Stimulated activated CD8-positive, alpha-beta memory T cell treated with anti-CD3 and anti-CD28 coated beads, Interleukin-12 subunit alpha, Interleukin-12 subunit beta, amount 100 ng/mL, for 1 hour (primary cell): Measurements from ENCODE around the gene DEDD.

Experiments used
- DNase-seq: peaks from one replicate; pipeline ENCODE4 v3.0.0-alpha.2; 2020; ENCODE audit warnings: low read depth

Gene DEDD

DNA sequence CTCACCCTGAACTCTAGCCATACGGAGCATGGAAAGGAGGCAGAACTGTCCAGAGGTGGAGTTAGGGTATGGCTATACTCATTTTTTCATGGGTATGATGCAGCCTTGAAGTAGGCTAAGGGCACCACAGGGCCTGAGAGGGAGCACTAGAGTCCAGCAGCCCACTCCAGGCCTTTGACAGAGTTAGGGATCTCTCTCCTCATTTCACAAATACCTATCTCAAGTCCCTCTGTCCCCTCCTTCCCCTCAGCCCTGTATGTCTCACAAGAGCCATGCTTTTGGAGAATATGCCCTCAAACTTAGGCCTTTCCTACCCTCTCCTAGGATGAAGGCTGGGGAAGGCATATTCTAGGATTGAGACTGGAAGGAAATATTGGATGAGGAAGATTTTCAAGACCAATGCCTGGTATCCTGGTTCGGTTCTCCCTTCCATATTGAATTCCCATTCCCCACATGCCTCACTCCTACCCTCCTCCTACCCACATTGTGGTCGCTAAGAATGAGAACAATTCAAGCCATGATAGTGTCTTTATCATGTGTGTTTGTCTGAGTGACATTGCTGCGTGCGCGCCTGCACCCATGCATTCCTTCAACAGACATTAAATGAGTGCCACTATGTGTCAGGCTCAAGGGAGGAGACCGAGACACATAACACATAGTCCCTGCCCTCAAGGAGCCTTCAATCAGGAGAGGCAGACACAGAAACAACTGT is 40.5 kb downstream of the DEDD start:
- DNase-seq, result no peak

DNA sequence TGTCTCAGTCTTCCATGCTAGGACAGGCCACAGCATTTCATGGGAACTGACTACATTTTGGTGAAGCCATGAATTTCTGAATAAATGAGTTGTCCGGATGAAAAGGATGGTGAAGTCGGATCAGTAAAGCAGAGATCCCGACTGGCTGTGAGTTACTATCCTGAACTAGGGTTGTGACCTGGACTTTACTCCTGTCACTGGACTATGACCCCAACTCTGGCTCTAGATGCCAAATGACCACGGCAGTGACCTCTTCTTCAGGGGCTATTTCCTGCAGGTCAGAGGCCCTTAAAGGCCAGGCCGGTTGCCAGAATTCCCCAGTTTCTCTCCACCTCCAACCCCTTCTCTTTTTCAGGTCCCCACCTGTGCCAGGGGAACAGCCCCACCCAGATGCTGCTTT is 41.4 kb downstream of the DEDD start:
- no peak for DNase-seq

DNA sequence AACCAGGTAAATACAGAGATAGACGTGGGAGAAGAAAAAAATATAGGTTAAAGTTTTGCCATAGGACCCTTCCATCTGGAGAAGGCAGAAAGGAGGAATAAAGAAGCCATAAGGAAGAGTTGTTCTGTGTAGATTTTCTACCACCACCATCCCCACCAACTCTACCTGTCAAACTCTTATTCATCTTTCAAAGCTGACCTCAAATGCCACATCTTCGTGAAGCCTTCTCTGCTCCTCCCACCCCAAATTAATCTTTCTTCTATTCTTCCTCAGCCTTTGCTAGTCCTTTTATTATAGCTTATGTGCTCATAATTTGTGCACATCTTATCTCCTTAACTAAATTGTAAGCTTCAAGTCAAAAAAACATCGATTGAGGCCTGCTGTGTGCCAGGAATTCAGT is 41.9 kb downstream of the DEDD start:
- no peak for DNase-seq

DNA sequence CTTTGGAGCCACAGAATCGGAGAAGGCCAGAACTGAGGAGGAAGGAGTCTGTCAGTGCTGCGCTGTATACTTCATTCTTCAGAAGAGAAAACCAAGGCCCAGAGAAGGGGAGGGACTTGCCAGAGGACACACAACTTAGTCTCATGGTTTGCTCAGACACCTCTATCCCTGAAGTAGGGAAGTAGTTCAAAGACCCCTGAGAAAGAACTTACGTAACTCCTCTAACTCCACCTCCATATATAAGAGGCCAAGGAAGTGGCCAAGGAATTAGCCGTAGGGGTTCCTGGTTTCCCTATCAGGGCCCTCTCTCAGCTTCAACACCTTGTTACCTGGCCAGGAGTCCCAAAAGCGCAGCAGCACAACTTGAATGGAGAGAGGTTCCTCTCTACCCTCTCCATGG is 42.5 kb downstream of the DEDD start:
- DNase-seq, result no peak

DNA sequence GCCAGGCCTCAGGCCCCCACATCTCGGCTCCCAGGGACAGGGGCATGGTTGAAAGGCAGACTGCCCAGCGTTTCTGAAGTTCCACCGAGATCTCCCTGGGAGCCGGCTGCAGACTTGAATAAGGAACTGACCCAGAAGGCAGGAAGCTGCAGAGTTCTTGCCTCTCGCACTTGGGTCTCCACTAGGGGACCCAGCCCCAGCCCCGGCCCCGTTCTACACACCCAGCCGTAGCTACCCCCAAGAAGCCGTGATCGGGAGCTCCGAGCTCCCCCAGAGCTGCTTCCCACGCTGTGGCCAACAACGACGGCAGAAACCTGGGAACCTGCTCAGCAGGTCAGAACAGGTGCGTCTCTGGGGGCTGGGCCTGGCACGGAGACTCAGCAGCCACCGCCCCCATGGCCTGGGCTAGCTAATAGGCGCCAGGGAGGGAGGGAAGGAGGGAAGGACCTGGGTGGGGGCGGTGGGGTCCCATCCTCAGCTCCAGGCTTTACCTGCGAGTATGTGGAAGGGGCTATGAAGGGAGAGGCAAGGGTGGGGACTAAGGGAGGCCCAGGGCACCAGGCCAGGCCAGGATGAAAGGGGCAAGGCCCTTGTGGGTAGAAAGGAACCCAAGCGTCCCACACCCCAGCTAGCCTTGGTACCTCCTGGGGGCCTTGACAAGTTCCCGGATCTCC is 43.1 kb downstream of the DEDD start, which contains the start of gene NECTIN4:
TSS of gene NECTIN4 (minus strand) at position 308 of the 674 bp plus-strand sequence. CDS start at position 46, 262 bp downstream.
- DNase-seq, result no peak

DNA sequence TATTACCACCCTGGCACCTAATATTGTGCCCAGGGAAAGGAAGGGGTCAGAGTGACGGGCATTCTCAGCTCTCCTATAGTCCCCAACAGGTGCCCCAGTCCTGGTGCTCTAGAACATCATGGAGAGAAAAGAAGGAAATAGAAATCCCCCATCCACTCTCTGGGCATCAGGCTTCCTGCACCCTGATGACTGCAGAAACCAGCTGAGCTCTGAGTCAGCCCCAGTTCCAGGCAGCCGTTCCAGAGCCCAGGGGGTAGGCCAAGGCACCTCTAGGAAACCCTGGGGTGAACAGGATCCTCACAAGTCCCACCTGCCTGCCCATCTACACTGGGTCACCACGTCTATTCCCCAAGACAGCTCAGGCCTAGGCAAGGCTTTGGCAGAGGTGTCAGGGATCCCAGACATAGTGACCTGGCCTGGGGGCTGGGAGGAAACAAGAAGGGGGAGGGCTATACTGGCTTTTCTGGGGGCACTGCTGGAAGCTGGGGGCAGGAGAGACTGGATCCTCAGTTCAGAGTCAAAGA is 43.8 kb downstream of the DEDD start:
- no peak for DNase-seq

DNA sequence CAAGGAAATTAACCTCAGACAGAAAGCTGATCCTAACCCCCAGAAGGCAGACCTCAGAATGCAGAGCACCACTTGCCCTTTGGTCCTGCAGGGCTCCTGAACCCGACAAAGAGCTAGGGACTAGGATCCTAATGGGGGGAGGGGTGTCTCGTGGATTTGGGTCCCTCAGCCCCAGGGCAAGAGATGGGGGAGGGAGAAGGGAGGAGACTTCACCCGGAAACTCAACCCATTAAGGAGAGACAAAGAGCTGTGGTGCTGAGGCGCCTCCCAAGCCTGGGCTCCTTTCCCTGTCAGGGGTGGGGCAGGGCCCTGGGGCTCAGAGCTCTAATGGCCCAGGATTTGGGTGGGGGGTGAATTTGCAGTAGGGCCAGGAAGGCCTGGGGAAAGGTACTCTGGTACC is 46.0 kb downstream of the DEDD start:
- no peak for DNase-seq

DNA sequence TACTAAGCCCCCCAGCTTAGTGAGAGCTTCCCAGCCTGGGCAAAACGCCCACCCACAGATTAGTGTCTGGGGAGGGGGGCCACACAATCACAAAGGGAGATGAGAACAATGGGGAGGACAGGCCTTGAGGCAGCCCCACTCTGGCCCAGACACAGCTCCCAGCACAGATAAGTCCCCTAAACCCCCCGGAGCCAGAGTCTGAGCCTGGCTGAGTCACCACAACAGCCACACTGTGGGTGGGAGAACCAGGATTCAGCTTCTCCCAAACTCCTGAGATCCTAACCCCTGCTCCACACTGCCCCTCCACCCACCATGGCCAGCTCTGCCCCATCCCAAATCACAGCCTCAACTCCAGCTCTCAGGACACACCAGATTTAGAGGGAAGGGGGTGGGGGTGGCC is 47.3 kb downstream of the DEDD start:
- no peak for DNase-seq

DNA sequence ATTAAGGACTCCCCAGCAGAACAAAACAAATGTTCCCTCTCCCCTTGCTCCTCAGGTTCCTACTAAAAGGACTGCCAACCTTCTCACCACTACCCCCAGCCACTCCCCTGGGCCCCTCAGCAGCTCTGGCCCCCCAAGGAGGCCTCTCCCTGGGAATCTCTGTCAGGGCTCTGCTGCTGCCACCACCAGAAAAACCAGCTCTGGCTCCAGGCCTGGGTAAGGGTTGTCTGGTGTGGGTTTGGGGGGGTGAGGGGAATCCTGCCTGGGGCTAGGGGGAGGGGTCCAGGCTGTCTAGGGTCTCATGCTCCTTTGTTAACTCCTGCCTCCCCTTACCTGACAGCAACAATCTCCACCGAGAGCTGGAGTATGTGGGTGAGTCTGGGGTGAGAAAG is 47.9 kb downstream of the DEDD start:
- no peak for DNase-seq

DNA sequence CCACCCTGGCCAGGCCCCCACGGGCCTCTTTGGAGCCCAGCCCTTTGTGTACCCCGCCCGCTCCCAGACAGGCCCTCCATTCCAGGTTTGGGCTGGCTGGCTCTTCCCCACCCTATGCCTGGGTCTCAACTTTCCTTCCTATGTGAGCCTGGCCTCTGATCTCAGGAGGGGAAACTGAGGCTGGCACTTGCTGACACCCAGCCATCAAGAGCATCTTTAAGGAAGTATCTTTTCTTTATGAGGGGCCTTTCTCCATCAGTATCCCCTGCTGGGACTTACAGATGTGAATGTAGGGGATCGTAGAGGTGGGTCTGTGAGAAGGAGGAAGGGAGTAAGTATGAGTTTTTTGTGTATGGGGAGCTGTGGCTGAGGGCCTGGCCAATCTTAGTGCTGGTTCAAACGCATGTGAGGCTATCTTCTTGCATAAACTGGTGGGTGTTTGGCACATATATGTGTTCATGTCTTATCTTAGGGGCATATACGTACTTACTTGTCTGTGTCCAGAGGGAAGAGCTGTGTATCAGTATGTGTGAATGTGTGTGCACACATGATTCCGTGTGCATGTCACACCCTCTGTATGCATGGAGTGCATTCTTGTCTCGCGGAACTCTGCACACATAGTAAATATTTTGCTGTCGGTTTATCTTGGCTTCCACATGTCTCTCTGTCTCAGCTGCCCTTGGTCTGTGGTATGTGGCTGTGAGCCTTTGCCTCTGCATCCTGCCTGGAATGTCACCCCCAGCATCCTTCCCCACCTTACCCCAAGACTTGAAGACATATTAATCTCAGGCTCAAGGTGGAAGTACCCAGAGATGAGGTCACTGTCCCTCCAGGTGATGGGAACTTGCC is 48.5 kb downstream of the DEDD start:
- no peak for DNase-seq

DNA sequence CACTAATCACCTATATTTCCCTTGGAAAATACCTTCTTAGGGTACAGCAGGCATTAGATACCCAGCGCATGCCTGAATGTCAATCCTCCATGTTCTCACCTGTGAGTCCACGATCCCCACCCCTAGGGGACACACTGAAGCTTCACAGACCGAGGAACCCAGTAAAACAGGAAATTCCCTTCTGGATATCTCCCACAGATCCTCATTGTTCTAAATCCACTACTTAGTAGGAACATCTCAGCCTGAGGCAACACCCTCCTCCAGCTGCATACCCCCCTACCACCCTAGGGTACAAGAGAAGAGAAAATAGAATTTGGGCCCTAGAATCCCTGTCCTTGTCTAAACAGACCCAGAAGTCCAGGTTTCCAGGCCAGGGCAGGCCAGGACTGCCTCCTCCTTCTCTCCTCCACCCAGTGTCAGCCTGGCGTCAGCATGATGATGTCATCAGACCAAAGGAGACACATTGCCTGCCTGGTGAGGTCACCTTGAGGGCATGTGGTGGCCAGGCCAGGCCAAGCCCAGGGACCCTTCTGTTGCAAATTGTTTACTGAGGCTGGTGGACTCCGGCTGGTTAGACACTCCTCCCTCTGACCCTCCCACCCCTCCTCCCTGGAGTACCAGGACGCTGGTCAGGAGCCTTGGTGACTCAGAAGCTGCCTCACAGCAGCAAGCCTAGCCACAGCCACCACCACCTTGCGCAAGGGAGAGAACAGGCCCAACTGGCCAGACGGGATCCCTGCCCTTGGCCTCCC is 49.3 kb downstream of the DEDD start:
- no peak for DNase-seq

DNA sequence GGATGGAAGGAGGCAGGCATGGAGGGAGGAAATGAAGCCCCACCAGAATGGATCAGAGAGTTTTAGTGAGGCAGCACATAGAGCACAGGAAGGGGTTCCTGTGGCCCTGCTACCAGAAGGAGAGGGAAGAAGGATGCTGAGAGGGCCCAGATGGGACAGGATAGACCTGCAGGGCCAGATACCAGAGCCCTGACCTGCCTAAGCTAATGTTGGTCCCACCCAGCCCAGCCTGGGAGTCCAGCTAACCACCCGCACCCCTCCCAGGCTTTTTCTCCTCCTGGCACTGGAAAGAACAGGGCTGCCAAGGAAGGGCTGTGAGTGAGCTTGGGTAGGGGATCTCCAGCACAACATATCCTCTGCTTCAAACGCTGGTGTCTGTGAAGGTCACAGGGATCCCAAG is 50.0 kb downstream of the DEDD start:
- no peak for DNase-seq

DNA sequence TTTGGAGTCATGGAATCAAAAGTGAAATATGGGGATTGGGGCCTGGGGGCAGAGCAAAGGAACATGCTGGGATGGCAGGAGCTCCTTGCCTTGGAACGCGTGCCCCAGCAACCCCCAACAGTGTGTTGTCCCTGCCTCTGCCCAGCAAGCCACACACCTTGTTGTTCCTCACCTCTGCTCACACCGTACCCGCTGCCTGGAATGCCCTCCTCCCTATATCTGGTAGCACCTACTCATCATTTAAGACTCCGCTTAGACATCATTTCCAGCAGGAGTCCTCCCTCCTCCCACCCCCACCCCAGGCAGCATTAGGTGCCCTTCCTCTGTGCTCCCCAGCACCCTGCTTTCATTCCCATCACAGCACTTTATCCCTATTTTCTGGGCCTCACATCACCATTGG is 50.9 kb downstream of the DEDD start:
- no peak for DNase-seq

DNA sequence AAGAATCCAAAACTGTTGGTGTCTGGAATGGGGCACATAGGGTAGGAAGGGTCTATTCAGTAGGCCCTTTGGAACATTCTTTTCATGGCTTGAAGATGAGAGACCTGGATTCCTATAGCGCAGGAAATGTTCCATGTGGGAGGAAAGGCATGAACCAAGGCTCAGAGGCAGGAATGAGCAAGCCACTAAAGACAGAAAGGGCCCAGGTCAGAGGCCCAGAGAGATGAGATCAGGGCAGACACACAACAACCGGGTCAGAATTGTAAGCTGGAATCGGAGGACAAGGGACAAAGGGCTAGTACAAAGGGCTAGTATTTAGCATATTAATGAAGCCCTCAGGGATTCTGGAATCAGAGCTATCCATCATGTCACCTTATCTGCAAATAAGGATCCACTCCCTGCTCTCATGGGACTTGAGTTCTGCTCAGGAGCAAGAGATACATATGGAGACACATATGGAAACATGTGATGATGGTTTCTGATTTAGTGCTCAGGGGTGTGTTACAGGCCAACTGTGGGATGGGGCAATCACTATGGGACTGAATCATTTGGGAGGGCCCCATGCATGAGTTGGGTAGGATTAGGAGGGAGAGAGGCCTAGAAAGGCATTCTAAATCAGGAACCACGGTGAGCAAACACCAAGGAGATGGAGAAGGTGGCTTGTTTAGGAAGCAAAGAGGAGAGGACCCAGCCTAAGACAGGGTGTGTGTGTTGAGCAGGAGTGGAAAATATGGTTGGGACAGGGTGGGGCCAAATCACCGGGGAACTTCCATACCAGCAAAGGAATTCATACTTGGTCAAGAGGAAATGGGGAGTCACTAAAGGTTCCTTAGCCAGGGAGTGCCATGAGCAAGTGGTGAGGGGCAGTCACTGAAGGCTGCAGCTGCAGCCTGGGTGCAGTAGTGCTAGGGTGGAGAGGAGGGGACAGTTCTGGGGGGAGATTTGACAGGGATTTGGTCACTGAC is 51.7 kb downstream of the DEDD start:
- no peak for DNase-seq

DNA sequence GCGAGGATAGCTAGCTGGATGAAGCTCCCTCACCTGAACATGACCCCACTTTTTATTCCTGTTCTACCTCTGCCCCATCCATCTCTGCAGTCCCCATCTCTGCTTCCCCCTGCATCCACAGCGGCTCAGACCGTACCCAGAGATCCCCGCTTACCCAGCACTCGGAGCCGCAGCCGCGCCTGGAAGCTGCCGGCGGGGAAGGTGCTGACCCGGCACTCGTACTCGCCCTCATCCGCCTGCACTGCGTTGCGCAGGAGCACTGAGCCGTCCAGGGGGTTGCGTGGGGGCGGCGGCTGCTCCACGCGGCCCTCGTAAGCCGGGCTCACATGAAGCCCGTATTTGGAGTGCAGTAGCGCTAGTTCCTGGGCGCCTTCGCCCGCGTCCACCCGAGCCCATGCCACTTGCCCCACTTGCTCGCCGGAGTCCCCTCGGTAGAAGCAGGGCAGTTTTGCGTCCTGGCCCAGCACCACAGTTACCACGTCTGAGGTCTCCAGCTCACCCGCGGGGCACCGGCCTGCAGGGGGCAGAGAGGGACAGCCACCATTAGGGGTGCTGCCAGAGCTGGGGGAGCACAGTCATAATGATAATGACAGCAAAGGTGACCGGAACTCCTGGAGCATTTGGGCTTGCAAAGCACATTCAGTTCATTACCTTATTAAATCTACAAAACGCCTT is 52.9 kb downstream of the DEDD start:
- DNase-seq, result no peak

DNA sequence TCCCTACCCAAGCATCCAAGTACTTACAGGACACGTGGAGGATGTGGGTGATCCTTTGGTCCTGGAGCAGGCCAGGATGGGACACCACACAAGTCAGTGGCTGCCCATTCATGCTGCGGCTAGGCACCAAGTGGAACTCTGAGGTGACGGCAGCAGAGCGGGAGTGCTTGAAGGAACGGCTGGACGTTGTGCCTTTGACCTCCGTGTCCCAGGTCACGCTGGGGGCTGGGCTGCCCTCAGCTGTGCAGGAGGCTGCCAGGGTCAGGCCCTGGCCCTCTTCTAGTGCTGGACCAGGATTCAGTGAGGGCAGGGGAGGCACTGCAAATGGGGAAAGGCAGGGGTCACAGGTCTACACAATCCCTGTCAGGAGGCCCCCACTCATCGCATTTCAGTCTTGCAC is 55.0 kb downstream of the DEDD start:
- DNase-seq, result no peak

DNA sequence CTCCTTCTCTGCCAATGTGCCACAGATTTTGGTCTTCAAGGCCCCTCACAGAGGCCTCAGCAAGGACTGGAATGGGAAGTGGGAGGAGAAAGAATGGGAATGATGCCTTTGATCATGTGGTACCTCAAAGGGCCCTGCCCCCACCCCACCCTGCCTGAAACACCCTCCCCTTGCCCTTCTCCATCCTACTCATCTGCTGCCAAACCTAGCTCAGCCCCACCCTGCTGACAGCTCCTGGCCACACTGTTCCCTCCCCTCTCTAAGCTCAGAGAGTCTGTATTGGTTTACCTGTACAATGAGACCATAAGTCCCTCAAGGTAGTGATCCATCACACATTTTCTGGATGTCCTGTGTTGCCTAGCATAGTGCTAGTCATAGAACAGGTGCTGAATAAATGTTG is 56.1 kb downstream of the DEDD start:
- no peak for DNase-seq

DNA sequence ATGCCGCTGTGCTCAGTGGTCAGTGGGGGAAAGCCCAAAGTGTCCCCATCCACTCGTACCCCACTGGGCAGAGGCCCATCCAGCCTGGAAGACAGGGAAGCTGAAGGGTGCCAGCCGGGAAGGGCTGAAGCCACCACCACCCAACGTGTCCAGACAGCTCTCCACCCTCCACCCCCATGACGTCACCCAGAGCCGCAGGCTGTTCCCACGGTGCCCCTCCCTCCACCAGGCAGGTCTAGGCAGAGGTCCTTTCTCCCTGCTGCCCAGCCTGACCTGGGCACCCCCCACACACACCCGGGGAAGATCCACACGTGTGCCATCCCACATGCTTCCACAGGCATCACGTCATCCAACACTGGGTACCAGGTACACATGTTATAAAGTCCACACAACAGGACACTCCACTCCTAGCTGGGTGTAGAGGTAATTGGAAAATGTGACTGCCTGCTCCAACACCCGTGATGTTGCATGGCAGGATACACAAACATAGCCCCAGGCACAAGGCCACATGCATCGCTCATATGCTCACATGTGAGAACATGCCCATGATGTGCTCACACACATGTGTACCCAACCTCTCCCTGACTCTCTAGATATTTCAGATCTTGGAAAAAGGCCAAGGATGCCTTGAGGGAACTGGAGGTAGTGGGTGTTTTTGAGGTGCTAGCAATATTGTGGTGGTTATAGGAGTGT is 57.6 kb downstream of the DEDD start:
- DNase-seq, result no peak

DNA sequence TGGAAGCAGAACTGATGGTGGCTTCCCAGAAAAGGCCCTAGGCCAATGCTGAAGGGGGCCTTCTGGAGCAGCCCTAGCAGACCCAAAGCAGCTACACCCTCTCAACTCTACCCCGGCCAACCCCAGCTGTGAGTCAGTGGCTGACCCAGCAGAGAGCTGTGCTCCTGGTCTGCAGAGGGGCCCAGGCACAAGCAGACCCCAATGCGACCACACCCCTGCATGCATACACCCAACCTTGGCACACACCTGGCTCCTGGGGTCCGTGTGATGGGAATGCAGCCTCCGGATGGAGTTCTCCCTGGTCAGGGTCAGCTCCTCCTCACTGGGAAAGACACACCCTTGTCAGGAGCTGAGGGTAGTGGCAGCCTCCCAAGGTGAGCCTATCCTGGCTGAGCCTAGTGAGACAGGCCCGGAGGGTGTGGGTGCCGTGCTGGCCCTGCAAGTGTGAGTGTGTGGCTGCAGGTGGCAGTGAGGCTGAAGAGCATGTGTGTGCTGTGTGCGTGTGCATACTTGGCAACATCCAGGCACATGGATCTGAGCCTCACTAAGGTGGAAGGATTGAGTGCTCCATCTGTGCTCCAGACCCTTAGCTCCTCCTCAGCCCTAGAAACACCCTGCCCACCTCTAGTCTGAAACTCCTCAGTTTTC is 58.9 kb downstream of the DEDD start:
- DNase-seq, result no peak
